ENCODE results near the gene TCHH. TPM values are rescaled to one million over a fixed set of nuclear protein-coding genes. Genes with fewer than 3 reads are reported as not detected.

TCHH gene
- total RNA-seq, 1 experiment from 2014 or later = 0.12 TPM

DNA sequence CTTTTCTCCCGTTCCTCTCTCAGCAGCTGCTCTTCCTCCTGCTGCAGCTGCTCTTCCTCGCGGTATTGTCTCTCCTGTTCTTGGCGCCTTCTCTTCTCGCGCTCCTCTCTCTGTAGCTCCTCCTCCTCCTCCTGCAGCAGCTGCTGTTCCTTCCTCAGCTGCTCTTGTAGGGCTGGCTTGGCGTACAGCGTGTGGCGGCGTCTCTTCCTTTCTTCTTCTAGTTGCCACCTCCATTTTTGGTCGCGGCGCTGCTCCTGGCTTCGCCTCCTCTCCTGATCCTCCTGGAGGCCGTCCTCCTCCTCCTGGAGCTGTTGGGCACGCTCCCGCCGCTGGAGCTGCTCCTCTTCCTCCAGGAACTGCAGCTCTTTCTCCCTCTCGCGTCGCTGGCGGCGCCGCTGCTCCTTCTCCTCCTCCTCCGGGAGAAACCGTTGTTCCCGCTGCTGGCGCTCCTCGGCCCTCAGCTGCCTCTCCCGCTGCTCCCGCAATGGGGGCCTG, 4.8 kb downstream of the TCHH start:
- peak; percentile 84 for DNase-seq (ENCODE audit: unreplicated experiment)

DNA sequence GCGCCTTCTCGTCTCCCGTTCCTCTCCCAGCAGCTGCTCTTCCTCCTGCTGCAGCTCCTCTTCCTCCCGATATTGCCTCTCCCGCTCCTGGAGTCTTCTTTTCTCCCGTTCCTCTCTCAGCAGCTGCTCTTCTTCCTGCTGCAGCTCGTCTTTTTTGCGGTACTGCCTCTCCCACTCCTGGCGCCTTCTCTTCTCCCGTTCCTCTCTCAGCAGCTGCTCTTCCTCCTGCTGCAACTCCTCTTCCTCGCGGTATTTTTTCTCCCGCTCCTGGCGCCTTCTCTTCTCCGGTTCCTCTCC, 5.3 kb downstream of the TCHH start:
- no TSS peak for BruUV-seq (replicated peaks)
- ChIA-PET CTCF (interaction anchor here (0.6 to 5.5 kb wide), 24 partner anchors 9 to 350 kb away, joined by 3 to 78 read pairs (median 4); no protein-coding TSS in a partner anchor), POLR2A (interaction anchor here (0.7 to 4.5 kb wide), 26 partner anchors 13 to 201 kb away, joined by 3 to 45 read pairs (median 4); partner anchors contain the start of genes S100A10, S100A11, TCHHL1 and THEM4)
- peaks cover 7% of the 10 kb centered on the region for H3K9me3 Mint-ChIP-seq (ENCODE audit: unreplicated experiment)
- intact Hi-C loops (cut with micrococcal nuclease) = loop anchor here (2.0 kb wide), 1 partner anchor 33 kb away; no protein-coding TSS in a partner anchor
- no peak overlapping the region for H3K27ac Mint-ChIP-seq (ENCODE audit: low read depth, unreplicated experiment)
- H3K27me3 Mint-ChIP-seq (ENCODE audit: insufficient read depth, unreplicated experiment) = no peaks in the 10 kb centered on the region
- DNase-seq (ENCODE audit: unreplicated experiment) = no peak
- TF ChIP-seq, protein P1, sequence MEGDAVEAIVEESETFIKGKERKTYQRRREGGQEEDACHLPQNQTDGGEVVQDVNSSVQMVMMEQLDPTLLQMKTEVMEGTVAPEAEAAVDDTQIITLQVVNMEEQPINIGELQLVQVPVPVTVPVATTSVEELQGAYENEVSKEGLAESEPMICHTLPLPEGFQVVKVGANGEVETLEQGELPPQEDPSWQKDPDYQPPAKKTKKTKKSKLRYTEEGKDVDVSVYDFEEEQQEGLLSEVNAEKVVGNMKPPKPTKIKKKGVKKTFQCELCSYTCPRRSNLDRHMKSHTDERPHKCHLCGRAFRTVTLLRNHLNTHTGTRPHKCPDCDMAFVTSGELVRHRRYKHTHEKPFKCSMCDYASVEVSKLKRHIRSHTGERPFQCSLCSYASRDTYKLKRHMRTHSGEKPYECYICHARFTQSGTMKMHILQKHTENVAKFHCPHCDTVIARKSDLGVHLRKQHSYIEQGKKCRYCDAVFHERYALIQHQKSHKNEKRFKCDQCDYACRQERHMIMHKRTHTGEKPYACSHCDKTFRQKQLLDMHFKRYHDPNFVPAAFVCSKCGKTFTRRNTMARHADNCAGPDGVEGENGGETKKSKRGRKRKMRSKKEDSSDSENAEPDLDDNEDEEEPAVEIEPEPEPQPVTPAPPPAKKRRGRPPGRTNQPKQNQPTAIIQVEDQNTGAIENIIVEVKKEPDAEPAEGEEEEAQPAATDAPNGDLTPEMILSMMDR (IDR thresholded peaks at IDR 0.05; ENCODE audit: unreplicated experiment) = no peak
- no peaks in the 10 kb centered on the region for H3K36me3 Mint-ChIP-seq (ENCODE audit: insufficient read depth, unreplicated experiment)
- no peak overlapping the region for H3K4me3 Mint-ChIP-seq (ENCODE audit: unreplicated experiment)
- peaks cover 4% of the 10 kb centered on the region for H3K4me1 Mint-ChIP-seq (ENCODE audit: insufficient read depth, unreplicated experiment)

More for the DNA sequence above, 4.8 kb downstream of the TCHH start:
- BruUV-seq (replicated peaks) = no TSS peak
- no peaks in the 10 kb centered on the region for H3K27me3 Mint-ChIP-seq (ENCODE audit: insufficient read depth, unreplicated experiment)
- CTCF ChIA-PET = interaction anchor here (0.6 to 5.5 kb wide), 26 partner anchors 9 to 386 kb away, joined by 3 to 78 read pairs (median 3); no protein-coding TSS in a partner anchor
- H3K4me3 Mint-ChIP-seq (ENCODE audit: unreplicated experiment) = no peak overlapping the region
- TF ChIP-seq, protein P1 (IDR thresholded peaks at IDR 0.05; ENCODE audit: unreplicated experiment) = no peak
- no peaks in the 10 kb centered on the region for H3K36me3 Mint-ChIP-seq (ENCODE audit: insufficient read depth, unreplicated experiment)
- no peak overlapping the region for H3K27ac Mint-ChIP-seq (ENCODE audit: low read depth, unreplicated experiment)
- POLR2A ChIA-PET = interaction anchor here (0.6 to 4.5 kb wide), 32 partner anchors 9 to 727 kb away, joined by 3 to 45 read pairs (median 4); partner anchors contain the start of genes S100A10, S100A11, TCHHL1 and THEM4
- peaks cover 7% of the 10 kb centered on the region for H3K9me3 Mint-ChIP-seq (ENCODE audit: unreplicated experiment)
- H3K4me1 Mint-ChIP-seq (ENCODE audit: insufficient read depth, unreplicated experiment) = no peaks in the 10 kb centered on the region
- intact Hi-C loops (cut with micrococcal nuclease) = loop anchor here (2.0 kb wide), 1 partner anchor 32 kb away; no protein-coding TSS in a partner anchor

DNA sequence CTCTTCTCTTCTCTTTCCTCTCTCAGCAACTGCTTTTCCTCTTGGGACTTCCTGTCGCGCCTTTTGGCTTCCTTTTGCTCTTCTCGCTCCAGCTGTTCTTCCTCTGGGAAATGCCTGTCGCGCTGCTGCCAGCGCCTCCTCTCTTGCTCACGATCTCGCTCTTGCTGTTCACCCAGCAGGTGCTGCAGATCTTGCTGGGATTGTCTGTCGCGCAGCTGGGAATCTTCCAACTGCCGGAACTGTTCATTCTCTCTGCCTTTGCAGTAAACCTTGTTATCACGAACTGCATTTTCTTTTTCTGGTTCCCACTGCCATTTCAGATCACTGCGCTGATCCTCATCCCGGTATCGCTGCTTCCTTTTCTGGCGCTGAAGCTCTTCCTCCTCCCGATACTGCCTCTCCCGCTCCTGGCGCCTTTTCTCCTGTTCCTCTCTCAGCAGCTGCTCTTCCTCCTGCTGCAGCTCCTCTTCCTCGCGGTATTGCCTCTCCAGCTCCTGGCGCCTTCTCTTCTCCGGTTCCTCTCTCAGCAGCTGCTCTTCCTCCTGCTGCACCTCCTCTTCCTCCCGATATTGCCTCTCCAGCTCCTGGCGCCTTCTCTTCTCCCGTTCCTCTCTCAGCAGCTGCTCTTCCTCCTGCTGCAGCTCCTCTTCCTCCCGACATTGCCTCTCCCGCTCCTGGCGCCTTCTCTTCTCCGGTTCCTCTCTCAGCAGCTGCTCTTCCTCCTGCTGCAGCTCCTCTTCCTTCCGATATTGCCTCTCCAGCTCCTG, 5.8 kb downstream of the TCHH start:
- no peak overlapping the region for H3K4me3 Mint-ChIP-seq (ENCODE audit: unreplicated experiment)
- ChIA-PET CTCF (interaction anchor here (0.5 to 5.5 kb wide), 26 partner anchors 8 to 761 kb away, joined by 3 to 78 read pairs (median 4); no protein-coding TSS in a partner anchor), POLR2A (interaction anchor here (0.6 to 4.5 kb wide), 28 partner anchors 12 to 201 kb away, joined by 3 to 45 read pairs (median 4); partner anchors contain the start of genes S100A10, S100A11, TCHHL1 and THEM4)
- H3K9me3 Mint-ChIP-seq (ENCODE audit: unreplicated experiment) = peaks cover 7% of the 10 kb centered on the region
- H3K4me1 Mint-ChIP-seq (ENCODE audit: insufficient read depth, unreplicated experiment) = peaks cover 5% of the 10 kb centered on the region
- BruUV-seq (replicated peaks) = no TSS peak
- DNase-seq (ENCODE audit: unreplicated experiment) = peak; percentile 19
- intact Hi-C loops (cut with micrococcal nuclease) = no loop called here
- no peaks in the 10 kb centered on the region for H3K27me3 Mint-ChIP-seq (ENCODE audit: insufficient read depth, unreplicated experiment)
- no peak overlapping the region for H3K27ac Mint-ChIP-seq (ENCODE audit: low read depth, unreplicated experiment)
- H3K36me3 Mint-ChIP-seq (ENCODE audit: insufficient read depth, unreplicated experiment) = no peaks in the 10 kb centered on the region
- TF ChIP-seq, protein P1 (IDR thresholded peaks at IDR 0.05; ENCODE audit: unreplicated experiment) = no peak

DNA sequence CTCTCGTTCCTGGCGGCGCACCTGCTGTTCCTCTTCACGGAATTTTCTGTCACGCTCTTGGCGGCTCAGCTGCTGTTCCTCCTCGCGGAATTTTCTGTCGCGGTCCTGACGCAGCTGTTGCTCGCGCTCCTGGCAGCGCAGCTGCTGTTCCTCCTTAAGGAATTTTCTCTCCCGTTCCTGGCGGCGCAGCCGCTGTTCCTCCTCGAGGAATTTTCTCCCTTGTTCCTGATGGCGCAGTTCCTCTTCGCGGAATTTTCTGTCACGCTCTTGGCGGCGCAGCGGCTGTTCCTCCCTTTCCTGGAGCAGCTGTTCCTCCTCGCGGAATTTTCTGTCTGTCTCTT, 6.4 kb downstream of the TCHH start:
- CTCF ChIA-PET = interaction anchor here (0.8 to 5.5 kb wide), 8 partner anchors 16 to 140 kb away, joined by 3 to 78 read pairs (median 6); no protein-coding TSS in a partner anchor
- no peak for DNase-seq (ENCODE audit: unreplicated experiment)
- intact Hi-C loops (cut with micrococcal nuclease) = no loop called here
- Mint-ChIP-seq H3K4me3 (ENCODE audit: unreplicated experiment) (no peak overlapping the region), H3K9me3 (ENCODE audit: unreplicated experiment) (peaks cover 7% of the 10 kb centered on the region), H3K27me3 (ENCODE audit: insufficient read depth, unreplicated experiment) (no peaks in the 10 kb centered on the region), H3K4me1 (ENCODE audit: insufficient read depth, unreplicated experiment) (peaks cover 5% of the 10 kb centered on the region), H3K36me3 (ENCODE audit: insufficient read depth, unreplicated experiment) (no peaks in the 10 kb centered on the region), H3K27ac (ENCODE audit: low read depth, unreplicated experiment) (no peak overlapping the region)
- BruUV-seq (replicated peaks) = no TSS peak
- POLR2A ChIA-PET = interaction anchor here (0.6 to 4.5 kb wide), 12 partner anchors 18 to 200 kb away, joined by 3 to 45 read pairs (median 4); partner anchors contain the start of gene THEM4
- TF ChIP-seq, protein P1 (IDR thresholded peaks at IDR 0.05; ENCODE audit: unreplicated experiment) = no peak
